SW480 (cell line): ENCODE data around the gene SH3PXD2B.
A peak's percentile ranks its signal among the peaks of the same experiment; 100 is the strongest.
"Not testable (repeated sequence)": the region's sequence is repeated elsewhere in the genome, so short reads cannot be mapped to it uniquely, and the experiment has no call there.

Experiments
- DNase-seq: peaks from one replicate; pipeline ENCODE4 v3.0.0-alpha.2; 2016; ENCODE audit warnings: low spot score

The SH3PXD2B gene

DNA sequence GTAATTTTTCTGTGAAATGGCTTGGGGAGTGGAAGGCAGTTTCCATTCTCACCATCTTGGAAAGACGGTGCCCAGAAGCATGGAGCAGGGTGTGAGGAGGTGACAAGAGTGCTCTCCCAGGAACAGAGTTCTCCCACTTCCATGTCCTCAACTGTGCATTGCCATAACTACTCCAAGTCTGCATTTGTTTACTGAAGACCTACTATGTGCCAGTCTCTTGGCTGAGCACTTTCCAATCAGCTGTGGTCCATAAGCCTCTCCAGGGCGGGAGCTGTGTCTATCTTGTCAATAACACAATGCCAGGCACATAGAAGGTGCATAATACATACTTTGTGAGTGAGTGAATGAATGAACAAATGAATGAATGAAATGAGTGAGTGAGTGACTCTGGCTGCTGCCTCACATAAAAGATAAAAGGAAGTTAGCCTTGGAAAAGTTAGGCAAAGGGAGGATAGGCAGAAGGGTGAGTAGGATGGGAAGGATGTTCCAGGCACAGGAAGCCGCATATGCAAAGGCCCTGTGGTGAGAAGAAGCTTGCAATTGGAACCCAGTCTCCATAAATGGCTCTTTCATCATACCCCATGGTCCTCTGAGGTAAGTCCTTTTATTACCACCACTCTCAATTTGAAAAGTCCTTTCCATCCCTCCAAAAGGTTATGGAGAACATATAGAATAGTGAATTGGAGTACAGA lies 31.3 kb upstream of the SH3PXD2B start:
- DNase-seq, result no peak

GRCh38 chr5:172484664-172485063 lies 30.3 kb upstream of the SH3PXD2B start:
- DNase-seq, result no peak

DNA sequence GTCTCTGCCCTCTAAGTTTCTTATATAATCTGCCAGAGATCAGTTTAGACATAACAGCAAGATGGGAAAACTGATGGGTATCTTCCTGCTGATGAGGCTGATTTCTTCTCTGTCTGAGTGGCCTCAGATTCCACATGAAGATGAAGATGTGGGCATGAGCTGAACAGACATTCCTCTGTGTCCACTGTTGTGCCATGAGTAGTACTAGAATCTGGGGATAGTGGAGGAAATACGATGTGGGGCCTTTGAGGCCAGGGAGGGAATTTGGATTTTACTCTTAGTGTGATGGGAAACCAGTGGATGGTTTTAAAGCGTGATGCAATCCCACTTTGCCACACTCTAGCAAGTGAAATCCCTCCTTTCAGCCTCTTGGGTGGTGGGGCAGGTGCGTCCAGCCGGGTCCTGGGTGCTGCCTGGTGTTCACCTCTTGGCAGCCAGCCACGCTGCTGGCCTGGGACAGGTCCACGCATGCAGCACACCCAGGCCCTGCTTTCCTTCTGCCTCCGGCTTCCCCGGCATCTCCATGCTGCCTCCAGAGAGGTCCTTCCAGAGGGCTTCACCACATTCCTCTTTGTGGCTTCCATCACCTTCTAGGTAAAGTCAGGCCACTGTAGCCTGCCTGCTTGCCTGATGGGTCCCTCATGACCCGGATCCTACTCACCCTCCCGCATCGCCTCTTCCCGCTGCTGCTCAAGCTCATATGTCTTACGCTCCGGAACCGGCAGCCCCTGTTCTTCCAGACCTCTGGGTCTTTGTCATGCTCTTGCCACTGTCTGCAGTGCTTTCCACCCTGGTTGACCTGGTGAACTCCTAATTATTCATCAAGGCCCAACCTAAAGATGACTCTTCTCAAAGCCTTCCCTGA lies 28.1 kb upstream of the SH3PXD2B start:
- no peak for DNase-seq

DNA sequence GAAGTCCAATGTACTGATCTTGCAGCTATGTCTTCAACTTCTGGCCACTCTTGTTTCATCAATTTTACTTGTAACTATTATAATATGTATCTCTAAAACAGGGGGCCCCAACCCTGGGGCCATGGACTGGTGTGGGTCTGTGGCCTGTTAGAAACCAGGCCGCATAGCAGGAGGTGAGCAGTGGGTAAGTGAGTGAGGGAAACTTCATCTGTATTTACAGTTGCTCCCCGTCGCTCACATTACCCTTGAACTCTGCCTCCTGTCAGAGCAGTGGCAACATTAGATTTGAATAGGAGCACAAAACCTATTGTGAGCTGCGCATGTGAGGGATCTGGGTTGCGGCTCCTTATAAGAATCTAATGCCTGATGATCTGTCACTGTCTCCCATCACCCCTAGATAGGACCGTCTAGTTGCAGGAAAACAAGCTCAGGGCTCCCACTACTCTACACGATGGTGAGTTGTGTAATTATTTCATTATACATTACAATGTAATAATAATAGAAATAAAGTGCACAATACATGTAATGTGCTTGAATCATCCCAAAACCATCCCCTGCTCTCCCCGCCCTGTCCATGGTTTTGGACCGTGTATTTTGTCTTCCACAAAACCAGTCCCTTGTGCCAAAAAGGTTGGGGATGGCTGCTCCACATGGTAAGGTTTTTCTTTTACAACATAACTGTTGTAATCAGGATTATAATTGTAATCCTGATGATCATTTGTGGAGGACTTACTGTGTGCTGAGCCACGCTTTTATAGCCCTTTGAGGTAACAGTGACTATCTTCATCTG lies 26.9 kb upstream of the SH3PXD2B start:
- no peak for DNase-seq

DNA sequence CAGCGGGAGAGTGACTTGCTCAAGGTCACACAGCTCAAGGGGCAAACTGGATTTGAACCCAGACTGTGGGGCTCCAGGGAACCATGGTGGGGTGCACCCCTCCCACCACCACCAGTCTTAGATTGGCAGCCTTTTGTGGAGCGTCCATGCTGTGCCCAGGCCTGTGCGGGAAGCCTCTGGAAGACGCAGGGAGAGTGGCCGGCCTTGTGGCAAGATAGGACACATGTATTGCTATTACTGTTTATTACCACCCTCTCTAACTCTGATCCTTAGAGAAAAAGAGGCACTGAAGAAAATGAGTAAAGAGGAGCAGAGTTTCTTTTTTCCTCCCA lies 25.4 kb upstream of the SH3PXD2B start:
- no peak for DNase-seq

DNA sequence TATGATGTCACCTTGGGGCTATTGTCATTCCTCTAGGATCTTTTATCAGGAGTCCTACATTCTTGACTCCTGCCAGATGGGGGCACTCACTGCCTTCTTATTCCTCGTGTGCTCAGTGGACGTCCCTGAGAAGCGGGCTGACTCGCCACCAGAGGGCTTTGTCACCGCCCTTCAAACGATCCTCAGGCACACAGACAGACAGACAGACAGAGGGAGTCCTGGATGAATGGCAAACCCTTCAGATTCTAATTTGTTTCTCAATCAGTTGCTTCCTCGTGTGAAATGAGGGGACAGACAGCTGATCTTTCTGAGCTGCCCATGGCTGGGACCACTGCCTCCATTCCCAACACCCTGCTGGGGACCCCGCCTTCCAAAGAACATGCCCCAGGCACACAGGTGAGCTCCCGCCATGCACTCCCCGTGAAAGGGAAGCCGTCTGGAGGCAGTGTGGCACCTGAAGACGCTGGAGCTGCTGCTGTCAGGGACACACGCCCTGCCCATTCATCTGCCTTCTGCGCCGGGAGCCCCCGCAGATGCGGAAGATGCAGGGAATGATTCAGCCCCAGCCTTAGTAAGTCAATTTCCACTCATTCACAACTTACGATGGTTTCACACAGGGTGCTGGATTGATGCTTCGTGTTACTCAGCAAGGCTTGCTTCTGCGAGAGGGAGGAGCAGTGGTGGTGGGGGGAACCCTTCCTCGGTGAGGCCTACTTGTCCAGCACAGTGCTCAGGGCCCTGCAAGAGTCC lies 24.9 kb upstream of the SH3PXD2B start:
- DNase-seq, result peak; percentile 90

GRCh38 chr5:172478695-172479033 lies 24.3 kb upstream of the SH3PXD2B start:
- DNase-seq, result not testable (repeated sequence)

- no peak for DNase-seq
Observed at GRCh38 chr5:172478256-172478655, 23.9 kb upstream of the SH3PXD2B start.

- no peak for DNase-seq
Observed at GRCh38 chr5:172477466-172477865, 23.1 kb upstream of the SH3PXD2B start.

- no peak for DNase-seq
Observed at GRCh38 chr5:172474293-172474692, 20.0 kb upstream of the SH3PXD2B start.

GRCh38 chr5:172473427-172473826 lies 19.1 kb upstream of the SH3PXD2B start:
- DNase-seq, result no peak

DNA sequence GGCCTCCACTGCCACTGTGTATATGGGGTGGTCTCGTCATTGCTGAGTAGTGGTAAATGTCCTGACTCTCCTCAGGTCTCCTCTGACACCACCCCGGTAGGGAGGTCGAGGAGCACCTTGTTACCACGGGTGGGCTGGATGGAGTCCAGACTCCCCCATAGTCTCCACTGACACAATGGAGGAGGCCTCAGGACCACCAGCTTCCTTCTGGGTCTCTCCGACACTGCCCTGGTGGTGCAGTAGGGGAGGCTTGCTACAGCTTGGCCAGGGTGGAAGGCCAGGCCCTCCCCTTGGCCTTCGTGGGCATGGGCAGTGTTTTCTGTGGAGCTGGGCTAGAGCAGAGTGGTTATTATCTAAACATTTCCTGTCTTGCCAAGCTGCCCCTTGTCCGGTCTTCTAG lies 15.4 kb upstream of the SH3PXD2B start:
- no peak for DNase-seq

DNA sequence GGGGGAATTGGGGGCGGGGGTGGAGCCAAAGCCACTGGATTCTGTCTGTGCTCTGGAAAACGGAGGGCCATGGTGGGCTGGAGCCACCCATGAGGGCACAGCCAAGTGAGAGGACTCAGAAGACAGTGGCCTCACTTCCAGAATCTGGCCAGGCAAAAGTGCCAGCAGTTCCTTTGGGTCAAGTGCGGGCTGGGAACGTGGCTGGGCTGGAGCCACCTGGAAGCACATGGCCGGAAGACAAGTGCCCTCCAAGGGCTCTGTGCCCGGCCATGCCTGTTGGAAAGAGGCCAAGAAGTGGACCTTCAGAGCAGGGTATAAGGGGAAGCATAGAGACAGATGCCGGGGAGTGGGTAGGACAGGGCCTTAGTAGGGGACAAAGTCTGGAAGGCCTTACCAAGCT lies 11.7 kb upstream of the SH3PXD2B start:
- DNase-seq, result no peak

DNA sequence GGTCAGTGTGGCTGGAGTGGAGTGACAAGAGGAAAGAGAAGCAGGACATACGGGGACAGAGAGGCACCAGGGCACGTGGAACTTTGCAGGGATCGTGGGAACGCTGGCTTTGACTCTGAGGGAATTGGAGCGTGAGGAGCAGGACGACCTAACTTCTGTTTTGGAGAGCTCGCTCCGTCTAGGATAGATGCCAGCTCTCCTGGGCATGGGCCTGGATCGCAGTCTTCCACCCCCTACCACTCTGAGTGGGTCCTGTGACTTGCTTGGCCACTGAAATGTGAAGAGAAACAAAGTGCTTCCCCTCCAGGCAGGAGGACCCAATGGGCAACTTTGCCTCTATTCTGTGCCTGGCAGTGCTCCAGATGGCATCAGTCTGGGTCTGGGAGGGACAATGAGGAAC lies 8.7 kb upstream of the SH3PXD2B start:
- DNase-seq, result no peak

GRCh38 chr5:172459783-172460165 lies 5.4 kb upstream of the SH3PXD2B start:
- DNase-seq, result no peak

DNA sequence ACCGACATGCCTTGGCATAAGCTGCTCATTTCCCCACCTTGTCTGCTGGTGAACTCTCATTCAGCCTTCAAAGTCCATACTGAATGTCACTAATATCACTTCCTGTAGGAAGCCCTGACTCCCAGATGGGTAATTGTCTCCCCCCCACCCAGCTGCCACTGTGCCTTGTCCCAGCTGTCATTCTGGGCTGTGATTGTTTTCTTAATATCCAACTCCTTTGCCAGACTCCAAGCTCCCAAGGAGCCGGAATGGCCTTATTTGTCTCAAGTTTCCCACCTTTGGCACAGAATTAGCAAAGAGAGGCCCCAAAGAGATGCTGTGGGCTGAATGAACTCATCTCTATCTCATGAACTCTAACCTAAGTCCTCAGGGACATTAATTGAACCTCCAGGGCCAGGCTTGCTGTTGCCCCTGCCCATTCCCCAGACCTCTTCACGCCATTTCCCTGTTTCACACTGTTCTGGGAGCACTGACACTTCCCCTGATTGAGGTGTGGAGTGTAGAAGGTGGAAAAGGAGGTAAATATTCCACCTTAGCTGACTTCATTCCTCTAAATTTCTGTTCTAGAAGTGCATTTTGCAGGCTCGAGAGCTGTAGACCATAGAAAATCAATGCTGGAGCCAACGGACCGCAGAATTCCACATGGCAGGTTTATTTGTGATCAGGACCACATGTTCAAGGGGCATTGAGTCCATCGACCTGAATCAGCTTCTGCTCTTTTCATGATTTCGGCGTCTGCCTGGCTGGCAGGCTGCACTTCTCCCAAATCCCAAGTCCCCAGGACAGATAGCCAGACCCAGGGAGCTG lies 4.9 kb upstream of the SH3PXD2B start:
- no peak for DNase-seq

- no peak for DNase-seq
Observed at GRCh38 chr5:172456076-172456722, 1.9 kb upstream of the SH3PXD2B start.

GRCh38 chr5:172455511-172456061 lies 1.3 kb upstream of the SH3PXD2B start:
- DNase-seq, result no peak

GRCh38 chr5:172455087-172455381 lies 709 bp upstream of the SH3PXD2B start:
- DNase-seq, result no peak

DNA sequence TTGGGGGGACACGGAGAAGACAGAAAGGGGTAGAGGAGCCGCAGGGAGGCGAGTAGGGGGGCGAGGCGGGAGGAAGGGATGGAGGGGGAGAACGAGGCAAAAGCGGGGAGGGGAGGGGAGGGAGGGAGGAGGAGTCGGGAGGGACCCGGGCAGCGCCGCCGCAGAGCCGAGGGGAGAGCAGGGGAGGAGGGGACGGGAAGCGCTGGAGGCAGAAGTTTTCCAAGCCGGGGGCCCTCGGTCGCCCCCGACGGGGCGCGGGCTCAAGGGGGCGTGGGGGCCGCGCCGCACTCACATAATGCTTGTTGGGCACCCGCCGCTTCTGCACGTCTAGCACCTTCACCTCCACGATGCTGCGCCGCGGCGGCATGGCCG lies 353 bp downstream of the SH3PXD2B start:
- no peak for DNase-seq
